GM18867 (cell line): ENCODE measurements around the gene RFX2.
"Not testable (repeated sequence)": the region's sequence is repeated elsewhere in the genome, so short reads cannot be mapped to it uniquely, and the experiment has no call there.

Experiments
- ATAC-seq: cut with Tn5 transposase; IDR thresholded peaks from one replicate; pipeline ENCODE4 v1.9.1; 2021; ENCODE audit warnings: mild to moderate bottlenecking, moderate library complexity; ENCODE audit not compliant: unreplicated experiment

The RFX2 gene

DNA sequence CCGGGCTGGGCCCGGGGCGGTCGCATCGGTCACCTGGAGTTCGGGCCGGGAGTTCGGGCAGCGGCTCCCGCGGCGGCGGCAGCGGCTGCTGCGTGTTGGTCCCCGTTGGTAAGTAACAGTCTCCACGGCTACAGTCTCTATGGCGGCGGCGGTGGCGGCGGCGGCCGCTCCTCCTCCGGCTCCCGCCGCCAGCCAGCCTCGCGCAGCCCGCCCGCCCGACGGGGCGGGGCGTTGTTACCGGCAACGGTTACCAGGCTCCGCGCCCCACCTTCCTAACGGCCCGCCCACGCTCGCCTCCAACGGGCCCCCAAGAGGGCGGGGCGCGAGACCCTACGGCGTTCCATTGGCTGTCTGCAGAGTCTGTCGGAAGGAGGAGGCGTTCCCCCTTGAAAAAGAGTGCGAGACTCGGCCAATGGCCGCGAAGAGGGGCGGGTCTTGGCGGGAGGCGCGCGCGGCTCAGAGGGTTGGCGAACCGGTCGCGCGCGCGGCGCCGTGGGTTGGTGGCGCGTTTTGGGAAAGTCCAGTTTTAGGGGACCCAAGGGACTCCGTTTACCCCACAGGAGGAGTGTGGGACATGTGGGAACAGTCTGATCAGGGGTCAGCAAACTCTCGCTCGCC is at the start of gene RFX2:
RFX2 (minus strand) TSS at position 141 of the 618 bp plus-strand sequence. CDS start 63,004 bp downstream, outside the sequence.
- peak; percentile 93 for ATAC-seq

DNA sequence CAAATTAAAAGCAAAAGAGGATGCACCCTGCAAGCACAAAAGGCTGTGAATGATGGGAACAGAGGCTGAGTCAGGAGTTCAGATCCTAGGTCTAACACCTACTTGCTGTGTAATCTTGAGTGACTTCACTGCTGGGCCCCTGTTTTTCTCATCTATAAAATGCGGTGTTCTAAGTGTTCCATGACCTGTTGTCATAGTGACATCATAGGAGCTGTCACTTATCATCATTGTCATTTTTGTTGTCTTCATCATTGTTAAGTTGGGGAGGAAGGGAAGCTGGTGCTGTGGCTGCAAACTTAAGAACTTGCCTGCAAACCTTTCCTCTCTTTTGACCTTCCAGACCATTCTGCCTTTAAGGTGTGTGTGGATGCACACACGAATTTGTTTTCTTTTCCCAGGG is 45.7 kb upstream of the RFX2 start:
- ATAC-seq = no peak

DNA sequence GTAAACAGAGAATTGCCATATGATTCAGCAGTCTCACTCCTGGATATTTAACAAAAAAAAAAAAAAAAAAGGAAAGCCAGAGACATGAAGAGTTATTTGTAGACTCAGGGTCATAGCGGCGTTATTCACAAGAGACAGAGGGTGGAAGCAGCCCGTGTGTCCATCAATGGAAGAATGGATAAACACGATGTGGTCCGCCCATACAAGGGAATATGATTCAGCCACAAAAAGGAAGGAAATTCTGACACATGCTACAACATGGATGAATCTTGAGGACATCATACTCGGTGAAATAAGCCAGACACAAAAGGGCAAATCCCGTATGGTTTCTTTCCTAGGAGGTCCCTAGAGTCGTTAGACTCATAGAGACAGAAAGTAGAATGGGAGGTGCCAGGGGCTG is 40.0 kb upstream of the RFX2 start:
- no peak for ATAC-seq

DNA sequence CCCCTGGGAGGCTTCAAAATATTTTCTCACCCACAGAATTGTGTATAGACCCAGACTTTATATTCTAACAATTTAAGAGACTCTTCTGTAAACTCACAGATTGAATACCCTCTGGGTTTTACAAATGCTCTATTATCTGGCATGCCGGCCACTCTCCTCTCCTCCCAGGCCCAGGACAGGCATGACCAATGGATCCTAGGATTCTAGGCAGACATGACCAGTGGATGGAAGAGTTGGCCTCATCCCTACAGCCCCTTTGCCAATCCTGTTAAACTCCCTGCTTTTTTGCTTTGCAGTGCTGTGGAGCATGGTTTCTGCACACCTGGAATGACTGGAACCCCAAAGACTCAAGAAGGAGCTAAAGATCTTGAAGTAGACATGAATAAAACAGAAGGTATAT is 30.9 kb upstream of the RFX2 start:
- ATAC-seq = no peak

DNA sequence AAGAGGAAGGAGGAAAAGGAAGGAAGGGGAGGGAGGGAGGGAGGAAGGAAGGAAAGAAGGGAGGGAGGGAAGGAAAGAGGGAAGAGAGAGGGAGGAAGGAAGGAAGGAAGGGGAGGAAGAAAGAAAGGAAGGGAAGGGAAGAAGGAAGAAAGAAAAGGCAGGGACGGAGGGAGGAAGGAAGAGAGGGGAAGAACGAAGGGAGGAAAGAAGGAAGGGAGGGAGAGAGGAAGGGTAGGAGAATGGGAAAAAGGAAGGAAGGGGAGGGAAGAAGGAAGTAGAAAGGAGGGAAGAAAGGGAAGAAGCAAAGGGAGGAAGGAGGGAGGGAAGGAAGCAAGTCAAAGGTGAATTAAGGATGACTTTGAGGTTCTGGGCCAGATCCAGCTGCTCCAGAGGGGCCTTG is 28.2 kb upstream of the RFX2 start:
- ATAC-seq = no peak

DNA sequence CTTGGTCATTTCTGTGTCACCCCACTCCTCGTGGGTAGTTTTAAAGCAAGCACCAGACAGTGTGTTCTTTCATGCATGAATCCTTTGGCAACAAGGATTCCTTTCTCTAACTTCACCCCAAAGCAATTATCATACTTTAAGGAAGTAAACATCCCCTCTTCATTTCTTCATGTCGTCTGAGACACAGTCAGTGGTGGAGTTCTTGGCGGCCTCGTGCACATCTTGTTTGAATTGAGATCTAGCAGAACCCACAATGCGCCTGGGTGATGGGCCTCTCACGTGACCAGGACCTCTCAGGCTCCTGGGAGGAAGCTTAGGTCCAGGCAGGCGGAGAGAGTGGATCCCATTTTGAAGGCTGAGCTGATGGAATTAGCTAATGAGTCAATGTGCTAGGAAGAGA is 27.8 kb upstream of the RFX2 start:
- no peak for ATAC-seq

DNA sequence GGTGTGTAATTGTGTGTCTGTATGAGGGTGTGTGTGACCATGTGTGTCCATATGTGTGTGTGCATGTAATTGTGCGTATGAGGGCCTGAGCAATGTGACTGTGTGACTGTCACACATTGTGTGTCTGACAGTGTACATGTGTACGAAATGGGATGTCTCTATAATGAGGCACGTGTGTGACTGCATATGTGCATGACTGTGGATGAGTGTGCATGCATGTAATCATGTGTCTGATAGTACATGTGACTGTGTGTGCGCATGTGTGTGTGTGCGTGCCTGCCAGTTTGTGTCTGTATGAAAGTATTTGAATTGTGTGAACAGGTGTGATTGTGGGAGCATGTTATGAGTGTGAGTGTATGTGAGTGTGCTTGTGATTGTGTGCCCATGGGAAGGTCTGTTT is 22.9 kb upstream of the RFX2 start:
- ATAC-seq = no peak

DNA sequence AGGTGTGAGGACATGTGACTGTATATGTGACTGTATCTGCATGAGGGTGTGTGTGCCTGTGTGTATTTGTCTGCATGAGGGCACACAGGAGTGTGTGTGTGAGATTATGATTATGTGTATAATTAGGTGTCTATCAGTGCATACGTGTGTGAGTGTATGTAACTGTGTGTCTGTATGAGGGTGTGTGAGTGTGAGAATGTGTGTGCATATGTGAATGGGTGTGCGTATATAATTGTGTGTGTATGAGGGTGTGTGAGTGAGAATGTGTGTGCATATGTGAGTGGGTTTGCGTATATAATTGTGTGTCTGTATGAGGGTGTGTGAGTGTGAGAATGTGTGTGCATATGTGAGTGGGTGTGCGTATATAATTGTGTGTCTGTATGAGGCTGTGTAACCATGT is 22.2 kb upstream of the RFX2 start:
- no peak for ATAC-seq

DNA sequence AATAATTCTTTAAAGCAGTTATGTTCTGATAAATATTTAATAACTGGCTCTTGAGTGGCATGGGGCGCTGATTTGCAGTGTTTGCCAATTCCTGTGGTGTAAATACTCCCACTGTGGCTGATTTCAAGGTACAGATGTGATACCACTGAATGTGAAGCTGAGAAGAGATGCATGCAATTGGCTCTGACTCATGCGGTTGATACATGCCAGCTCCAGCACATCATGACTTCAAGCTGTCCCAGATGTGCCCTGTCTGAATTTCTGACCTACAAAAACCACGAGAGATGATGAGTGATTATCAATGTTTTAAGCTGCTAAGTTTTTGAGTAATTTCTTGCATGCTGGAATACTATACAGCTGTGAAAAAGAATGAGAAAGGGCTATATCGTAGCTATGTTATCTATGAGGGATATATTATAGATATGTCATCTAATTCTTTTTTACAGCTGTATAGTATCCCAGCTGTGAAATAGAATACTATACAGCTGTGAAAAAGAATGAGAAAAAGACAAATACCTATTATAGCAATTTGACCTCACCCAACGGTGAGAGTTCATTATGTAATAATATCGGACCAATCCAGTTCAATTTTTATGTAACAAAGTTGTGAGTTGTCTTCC is 17.5 kb upstream of the RFX2 start:
- ATAC-seq = no peak

DNA sequence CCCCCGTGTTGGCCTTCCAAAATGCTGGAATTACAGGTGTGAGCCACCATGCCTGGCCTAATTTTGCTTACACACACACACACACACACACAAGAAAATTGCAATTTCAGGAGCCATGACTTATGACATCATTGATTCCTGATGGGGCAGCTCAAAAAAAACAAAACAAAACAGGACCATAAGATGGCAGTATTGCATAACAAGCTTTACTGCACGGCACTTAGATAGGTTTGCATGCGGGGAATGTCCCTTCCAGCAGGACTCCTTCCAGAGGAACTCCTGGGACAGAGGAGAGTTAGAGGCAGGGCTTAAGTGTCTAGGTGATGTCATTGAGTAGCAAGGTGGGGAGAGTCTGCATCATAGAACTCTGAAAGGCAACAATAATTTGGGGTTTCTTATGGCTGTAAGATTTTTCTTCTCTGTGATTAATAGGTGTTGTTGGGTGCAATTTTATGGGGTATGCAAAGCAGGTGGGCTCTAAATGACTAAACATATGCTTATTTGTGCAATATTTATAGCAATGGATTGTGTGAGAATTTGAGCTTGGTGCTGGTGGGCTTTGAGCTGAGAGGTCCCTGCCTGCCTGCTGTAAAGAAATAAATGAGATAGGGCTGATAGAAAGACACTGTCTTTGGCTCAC is 16.2 kb upstream of the RFX2 start:
- no peak for ATAC-seq

DNA sequence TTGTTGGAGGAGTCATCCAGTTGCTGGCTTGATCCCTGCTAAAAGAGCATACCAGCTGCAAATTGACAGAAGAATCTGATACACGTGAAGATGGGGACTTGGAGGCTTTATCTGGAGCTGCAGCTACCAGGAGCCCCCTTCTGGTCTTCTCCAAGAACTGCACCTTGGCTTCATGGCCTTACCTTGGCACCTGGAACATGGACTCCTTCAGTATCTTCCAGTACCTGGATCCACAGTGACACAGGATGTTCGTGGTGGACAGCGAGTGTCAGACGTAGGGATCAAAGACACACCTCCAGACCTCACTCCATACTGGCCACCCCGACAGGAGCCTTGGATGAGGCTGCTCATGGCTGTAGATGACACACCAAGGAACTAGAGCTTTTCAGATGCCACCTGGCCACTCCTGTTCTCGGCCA is 15.3 kb upstream of the RFX2 start:
- ATAC-seq = no peak

DNA sequence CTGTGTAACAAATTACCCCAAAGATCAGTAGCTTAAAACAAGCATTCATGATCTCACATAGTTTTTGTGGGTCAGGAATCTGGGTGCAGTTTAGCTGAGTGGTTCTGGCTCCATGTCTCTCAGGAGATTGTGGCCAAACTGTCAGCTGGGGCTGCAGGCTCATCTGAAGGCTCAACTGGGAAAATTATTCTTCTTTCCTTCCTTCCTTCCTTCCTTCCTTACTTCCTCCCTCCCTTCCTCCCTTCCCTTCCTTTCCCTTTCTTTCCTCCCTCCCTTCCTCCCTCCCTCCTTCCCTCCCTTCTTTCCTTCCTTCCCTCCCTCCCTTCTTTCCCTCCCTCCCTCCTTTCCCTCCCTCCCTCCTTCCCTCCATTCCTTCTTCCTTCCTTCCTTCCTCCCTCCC is 8.7 kb upstream of the RFX2 start:
- ATAC-seq = no peak

DNA sequence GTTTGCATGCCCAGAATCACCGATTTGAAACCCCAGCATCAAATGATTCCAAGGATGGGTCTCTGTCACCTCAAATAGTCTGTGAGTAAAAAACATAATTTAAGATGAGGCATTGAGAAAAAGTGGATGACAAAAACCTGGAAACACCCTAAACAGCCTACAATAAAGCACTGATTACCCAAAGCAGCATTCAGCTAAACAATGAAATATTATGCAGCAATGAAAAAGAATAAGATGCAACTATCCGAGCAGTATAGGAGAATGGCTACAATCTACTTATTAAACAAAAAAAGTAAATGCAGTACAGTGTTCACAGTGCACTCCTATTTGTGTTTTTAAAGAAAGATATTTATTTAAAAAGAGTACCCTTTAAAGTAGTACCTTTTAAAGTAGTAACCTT is 7.7 kb upstream of the RFX2 start:
- ATAC-seq = no peak

DNA sequence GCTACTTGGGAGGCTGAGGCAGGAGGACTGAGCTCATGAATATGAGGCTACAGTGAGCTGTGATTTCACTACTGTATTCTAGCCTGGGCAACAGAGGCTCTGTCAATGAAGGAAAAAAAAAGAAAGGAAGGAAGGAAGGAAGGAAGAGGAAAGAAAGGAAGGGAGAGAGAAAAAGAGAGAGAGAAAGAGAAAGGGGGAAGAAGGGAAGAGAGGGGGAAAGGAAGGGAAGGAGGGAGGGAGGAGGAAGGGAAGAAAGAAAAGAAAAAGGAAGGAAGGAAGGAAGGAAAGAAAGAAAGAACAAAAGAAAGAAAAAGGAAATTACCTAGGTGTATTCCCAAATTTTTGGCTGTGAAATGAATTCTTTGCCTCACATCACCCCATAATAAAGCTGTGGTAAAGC is 7.2 kb upstream of the RFX2 start:
- ATAC-seq = no peak

DNA sequence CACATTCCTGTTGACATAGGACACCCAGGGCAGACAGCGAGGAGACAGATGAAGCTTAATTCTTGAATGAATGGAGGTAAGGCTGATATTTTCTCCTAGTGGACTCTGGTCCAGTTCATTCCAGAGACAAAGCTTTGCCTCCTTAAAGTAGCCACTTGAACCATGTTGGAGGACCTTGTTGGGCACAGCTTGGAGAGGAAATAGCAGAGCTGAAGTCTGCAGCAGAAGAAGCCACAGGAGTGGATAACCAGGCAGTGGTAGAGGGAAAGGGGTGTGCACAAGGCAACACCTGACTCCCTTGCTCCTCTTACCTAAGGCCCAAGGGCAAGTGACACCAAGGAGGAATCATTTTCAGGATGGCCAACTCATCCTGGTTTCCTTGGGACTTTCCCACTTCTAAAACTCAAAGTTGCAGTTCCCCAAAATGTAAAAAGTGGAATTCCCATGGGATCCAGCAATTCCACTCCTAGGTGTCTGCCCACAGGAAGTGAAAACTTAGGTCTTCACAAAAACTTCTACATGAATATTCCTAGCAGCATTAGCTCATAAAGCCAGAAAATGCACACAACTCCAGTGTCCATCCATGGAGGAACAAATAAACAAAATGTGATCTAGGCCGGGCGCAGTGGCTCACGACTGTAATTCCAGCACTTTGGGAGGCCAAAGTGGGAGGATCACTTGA is 6.6 kb upstream of the RFX2 start:
- no peak for ATAC-seq

DNA sequence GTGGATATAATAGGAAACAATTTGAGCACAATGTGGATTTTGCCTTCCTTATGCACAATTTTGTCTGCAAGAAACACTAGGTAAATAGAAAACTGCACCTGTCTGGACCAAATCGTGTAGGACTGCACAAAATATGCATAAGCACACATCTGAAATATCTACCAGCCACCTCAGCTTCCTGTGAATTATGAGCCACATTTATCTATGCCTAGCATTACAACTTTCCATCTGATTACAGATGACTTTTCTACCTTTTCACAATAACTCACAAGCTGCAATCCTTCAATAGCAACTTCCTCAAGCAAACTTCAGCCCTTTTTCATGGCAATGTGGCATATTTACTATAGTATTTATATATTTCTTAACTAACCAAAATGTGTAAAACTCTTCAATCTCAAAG is 5.7 kb upstream of the RFX2 start:
- ATAC-seq = no peak

DNA sequence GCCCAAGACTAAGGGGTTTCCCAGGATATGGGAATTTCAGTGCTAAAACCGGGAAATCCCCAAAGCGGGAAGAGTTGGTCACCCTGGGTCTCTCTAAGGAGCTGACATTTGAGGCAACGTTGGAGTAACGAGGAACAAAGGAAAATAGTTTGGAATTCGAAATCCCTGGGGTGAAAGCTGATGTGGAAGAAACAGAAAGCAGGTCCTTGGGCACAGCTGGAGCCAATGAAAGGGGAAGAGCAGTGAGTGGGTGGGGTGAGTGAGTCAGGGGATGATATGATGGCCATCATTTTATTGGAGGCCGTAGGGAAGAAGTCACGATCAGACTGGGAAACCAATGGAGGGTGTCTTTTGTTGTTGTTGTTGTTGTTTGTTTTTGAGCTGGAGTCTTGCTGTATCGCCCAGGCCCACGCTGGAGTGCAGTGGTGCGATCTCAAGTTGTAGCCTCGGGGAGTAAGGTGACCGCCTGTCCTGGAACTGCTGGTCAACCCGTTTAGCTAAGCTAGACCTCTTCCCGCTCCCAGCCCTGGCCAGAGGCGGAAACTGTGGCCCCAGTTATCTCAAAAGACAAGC is 3.4 kb upstream of the RFX2 start:
- no peak for ATAC-seq

DNA sequence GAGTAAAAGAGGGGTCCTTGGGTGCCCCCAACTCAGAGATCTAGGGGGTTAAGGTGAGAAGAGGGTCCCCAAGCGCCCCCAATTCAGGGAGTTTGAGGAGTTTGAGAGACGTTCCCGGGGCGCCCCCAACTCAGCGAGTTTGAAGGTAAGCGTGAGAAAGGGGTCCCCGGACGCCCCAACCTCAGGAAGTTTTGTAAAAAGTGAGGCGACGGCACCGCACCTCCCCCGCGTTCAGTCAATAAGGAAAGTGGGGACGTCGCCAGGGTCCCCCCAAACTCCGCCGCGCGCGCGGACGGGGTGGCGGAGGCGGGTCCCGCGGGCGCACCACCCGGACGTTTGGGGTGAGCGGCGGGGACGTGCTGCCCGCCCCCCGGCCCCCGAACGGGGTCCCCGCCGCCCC is 353 bp downstream of the RFX2 start:
- no peak for ATAC-seq

DNA sequence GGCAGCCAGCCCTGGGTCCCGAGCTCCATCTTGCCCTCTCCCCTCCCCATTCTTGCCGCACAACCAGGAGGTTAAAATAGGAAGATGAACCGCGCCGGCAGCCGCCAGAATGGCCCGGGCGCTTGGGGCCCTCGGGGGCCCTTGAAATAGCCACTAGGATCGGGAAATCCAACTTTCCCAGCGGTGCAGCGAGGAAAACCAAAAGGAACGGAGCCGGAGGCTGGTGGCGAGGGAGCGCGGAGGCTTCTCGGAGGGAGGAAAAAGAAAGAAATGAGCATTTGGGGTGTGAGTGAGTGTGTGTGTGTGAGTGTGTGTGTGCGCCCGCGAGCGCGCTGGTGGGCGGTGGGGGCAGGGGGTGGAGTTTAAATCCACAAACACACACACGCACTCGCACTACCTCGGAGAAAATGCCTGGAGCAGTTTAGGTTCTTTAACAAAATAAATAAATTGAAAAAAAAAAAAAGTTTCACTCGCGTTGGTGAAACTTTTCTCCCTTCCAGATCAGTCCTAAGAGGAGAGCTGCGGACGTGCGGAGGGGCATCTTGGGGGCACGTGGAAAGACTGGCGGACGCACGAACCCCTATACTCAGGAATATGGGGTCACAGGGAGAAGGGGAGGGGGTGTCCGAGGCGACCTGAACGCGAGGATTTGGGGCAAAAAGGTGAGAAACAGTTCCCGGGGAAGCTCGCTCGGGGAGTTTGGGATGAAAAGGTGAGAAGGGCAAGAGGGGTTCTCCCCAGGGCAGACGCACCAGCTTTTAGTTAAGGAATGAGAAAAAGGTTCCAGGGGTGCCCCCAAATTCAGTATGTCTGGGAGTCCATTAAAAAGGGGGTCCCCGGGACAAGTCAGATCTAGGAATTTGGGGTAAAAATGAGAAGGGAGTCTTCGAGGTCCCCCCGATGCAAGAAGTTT is 1.3 kb downstream of the RFX2 start:
- no peak for ATAC-seq

DNA sequence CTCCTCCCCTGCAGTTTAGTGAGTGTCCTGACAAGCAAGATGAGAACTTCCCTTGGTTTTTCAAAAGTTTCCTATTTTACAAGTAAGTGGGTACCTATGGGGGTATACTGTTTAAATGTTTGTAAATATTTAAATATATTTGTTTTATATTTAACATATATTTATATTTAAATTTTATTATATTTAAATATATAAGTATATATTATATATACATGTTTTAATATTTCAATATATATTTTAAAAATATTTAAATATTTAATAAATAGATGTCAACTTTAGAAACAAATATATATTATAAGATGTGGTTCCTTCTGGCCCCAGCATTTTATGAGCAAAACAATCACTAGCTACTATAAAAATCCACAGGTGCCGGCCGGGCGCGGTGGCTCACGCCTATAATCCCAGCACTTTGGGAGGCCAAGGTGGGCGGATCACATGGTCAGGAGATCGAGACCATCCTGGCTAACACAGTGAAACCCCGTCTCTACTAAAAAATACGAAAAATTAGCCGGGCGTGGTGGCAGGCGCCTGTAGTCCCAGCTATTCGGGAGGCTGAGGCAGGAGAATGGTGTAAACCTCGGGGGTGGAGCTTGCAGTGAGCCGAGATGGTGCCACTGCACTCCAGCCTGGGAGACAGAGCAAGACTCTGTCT is 3.5 kb downstream of the RFX2 start:
- ATAC-seq = not testable (repeated sequence)
